Measurements from ENCODE around the gene CPT1B. TPM values are rescaled to one million over a fixed set of nuclear protein-coding genes. Genes with fewer than 3 reads are reported as not detected.

CPT1B gene
- total and polyA plus RNA-seq, 2 experiments from 2014 or later: 1.3 to 2.9 TPM

- DNase-seq: no peak
- Histone ChIP-seq H3K4me1 (ENCODE audit: insufficient read depth) (peaks cover 8% of the 10 kb centered on the region), H3K4me3 (no peak overlapping the region), H3K9me3 (ENCODE audit: low read depth) (no peaks in the 10 kb centered on the region), H4K20me1 (ENCODE audit: insufficient read depth) (no peaks in the 10 kb centered on the region), H3K4me2 (ENCODE audit: unreplicated experiment) (no peak overlapping the region), H3K9me2 (ENCODE audit: insufficient read depth) (no peaks in the 10 kb centered on the region), H2AFZ (no peak overlapping the region), H3K36me3 (ENCODE audit: low read depth) (no peaks in the 10 kb centered on the region), H3K9ac (no peak overlapping the region), H3F3A (ENCODE audit: insufficient read depth) (peaks cover 7% of the 10 kb centered on the region; the same call in 1 of the 2 replicates), H3K27me3 (replicated peaks; ENCODE audit: insufficient read depth) (no peaks in the 10 kb centered on the region), H3K27ac (no peak overlapping the region), H3K79me2 (ENCODE audit: insufficient read depth) (no peaks in the 10 kb centered on the region)
- TF ChIP-seq EZH2 (IDR thresholded peaks at IDR 0.05; ENCODE audit: insufficient read depth, poor library complexity, severe bottlenecking) (no peak), EZH2phosphoT487 (IDR thresholded peaks at IDR 0.05; ENCODE audit: insufficient read depth, low read depth) (no peak)
- in situ Hi-C loops (cut with MboI): no loop called here
- WGBS, 2 experiments (ENCODE audit: low coverage in 1 of 2, low lambda C conversion rate in 2 of 2, missing lambda C conversion rate in 2 of 2): 92 to 98% methylated on average over 16 to 27 of the region's 27 CpGs
Observed at GRCh38 chr22:50625568-50626313, 47.5 kb upstream of the CPT1B start.

DNA sequence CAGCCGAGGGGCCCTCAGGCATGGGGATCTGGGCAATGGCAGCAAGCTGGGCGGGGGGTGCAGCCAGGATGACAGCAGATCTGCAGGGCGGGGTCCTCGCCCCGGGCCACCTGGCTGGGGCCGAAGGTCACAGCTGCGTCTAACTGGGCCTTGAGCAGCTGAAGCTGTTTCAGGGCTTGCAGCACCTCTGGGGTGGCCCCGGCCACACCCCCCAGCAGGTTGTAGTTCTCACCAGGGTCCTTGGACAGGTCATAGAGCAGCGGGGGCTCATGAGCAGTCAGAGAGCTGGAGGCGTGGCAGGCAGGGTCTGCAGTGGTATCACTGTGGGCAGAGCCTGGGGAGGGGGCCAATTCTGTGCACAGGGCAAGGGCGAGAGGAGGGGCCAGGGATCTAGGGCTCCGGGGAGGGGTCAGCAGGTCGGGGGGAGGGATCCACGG lies 46.9 kb upstream of the CPT1B start:
- H3K4me1 ChIP-seq (ENCODE audit: insufficient read depth): peaks cover 8% of the 10 kb centered on the region
- no peak overlapping the region for H3K27ac ChIP-seq
- H3K79me2 ChIP-seq (ENCODE audit: insufficient read depth): no peaks in the 10 kb centered on the region
- H3K9me3 ChIP-seq (ENCODE audit: low read depth): no peaks in the 10 kb centered on the region
- H4K20me1 ChIP-seq (ENCODE audit: insufficient read depth): no peaks in the 10 kb centered on the region
- in situ Hi-C loops (cut with MboI): no loop called here
- H3K4me2 ChIP-seq (ENCODE audit: unreplicated experiment): no peak overlapping the region
- H3K27me3 ChIP-seq (replicated peaks; ENCODE audit: insufficient read depth): no peaks in the 10 kb centered on the region
- no peaks in the 10 kb centered on the region for H3K36me3 ChIP-seq (ENCODE audit: low read depth)
- TF ChIP-seq EZH2phosphoT487 (IDR thresholded peaks at IDR 0.05; ENCODE audit: insufficient read depth, low read depth) (no peak), EZH2 (IDR thresholded peaks at IDR 0.05; ENCODE audit: insufficient read depth, poor library complexity, severe bottlenecking) (no peak)
- H2AFZ ChIP-seq: no peak overlapping the region
- H3K9me2 ChIP-seq (ENCODE audit: insufficient read depth): no peaks in the 10 kb centered on the region
- DNase-seq: no peak
- H3F3A ChIP-seq (ENCODE audit: insufficient read depth): peaks cover 7% of the 10 kb centered on the region; the same call in 1 of the 2 replicates
- H3K9ac ChIP-seq: no peak overlapping the region
- WGBS, 2 experiments (ENCODE audit: low coverage in 1 of 2, low lambda C conversion rate in 2 of 2, missing lambda C conversion rate in 2 of 2): 82 to 89% methylated on average over 14 of the region's 14 CpGs
- no peak overlapping the region for H3K4me3 ChIP-seq

- in situ Hi-C loops (cut with MboI): no loop called here
- H2AFZ ChIP-seq: no peak overlapping the region
- H3K4me2 ChIP-seq (ENCODE audit: unreplicated experiment): no peak overlapping the region
- H3K4me3 ChIP-seq: no peak overlapping the region
- peaks cover 7% of the 10 kb centered on the region; the same call in 1 of the 2 replicates for H3F3A ChIP-seq (ENCODE audit: insufficient read depth)
- peaks cover 8% of the 10 kb centered on the region for H3K4me1 ChIP-seq (ENCODE audit: insufficient read depth)
- no peak for TF ChIP-seq EZH2 (IDR thresholded peaks at IDR 0.05; ENCODE audit: insufficient read depth, poor library complexity, severe bottlenecking)
- TF ChIP-seq EZH2phosphoT487 (IDR thresholded peaks at IDR 0.05; ENCODE audit: insufficient read depth, low read depth): no peak
- DNase-seq: no peak
- no peaks in the 10 kb centered on the region for H3K27me3 ChIP-seq (replicated peaks; ENCODE audit: insufficient read depth)
- no peaks in the 10 kb centered on the region for H3K79me2 ChIP-seq (ENCODE audit: insufficient read depth)
- WGBS, 2 experiments (ENCODE audit: low coverage in 1 of 2, low lambda C conversion rate in 2 of 2, missing lambda C conversion rate in 2 of 2): 76 to 78% methylated on average over 16 of the region's 16 CpGs
- no peaks in the 10 kb centered on the region for H3K9me2 ChIP-seq (ENCODE audit: insufficient read depth)
- no peak overlapping the region for H3K9ac ChIP-seq
- no peak overlapping the region for H3K27ac ChIP-seq
- H3K9me3 ChIP-seq (ENCODE audit: low read depth): no peaks in the 10 kb centered on the region
- no peaks in the 10 kb centered on the region for H4K20me1 ChIP-seq (ENCODE audit: insufficient read depth)
- no peaks in the 10 kb centered on the region for H3K36me3 ChIP-seq (ENCODE audit: low read depth)
Observed at GRCh38 chr22:50624347-50625130, 46.3 kb upstream of the CPT1B start.

DNA sequence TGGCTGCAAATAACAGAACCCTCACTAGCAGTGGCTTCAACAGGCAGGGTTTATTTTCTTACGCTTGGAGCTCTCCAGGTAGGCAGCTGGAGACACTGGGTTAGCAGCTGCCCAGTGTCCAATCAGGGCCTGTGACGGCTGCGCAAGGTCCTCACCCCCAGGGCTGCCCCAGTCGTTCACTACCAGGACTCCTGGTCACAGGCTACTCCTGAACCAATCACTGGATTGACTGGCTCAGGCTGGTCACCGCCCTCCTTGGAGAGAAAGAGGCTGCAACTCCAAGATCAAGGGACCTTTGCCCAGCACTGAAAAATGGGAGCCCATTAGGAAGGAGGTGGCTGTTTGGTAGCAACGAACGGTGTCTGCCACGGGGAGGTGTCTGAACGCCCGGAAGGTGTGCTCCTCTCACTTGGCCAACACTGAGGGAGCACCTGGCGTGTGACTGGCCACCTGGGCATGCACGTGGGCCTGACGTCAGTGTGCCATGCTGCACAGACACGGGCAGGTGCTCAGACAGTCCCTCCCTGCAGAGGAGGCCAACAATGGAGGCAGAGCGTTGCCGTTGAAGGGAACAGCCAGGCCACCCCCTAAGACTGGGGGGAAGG lies 44.6 kb upstream of the CPT1B start:
- Histone ChIP-seq H3K9ac (no peak overlapping the region), H2AFZ (no peak overlapping the region), H3K9me3 (ENCODE audit: low read depth) (no peaks in the 10 kb centered on the region), H3K79me2 (ENCODE audit: insufficient read depth) (no peaks in the 10 kb centered on the region), H3F3A (ENCODE audit: insufficient read depth) (peaks cover 7% of the 10 kb centered on the region; the same call in 1 of the 2 replicates), H3K27me3 (replicated peaks; ENCODE audit: insufficient read depth) (no peaks in the 10 kb centered on the region), H4K20me1 (ENCODE audit: insufficient read depth) (no peaks in the 10 kb centered on the region), H3K4me1 (ENCODE audit: insufficient read depth) (peaks cover 8% of the 10 kb centered on the region), H3K27ac (no peak overlapping the region), H3K4me3 (no peak overlapping the region), H3K36me3 (ENCODE audit: low read depth) (no peaks in the 10 kb centered on the region), H3K9me2 (ENCODE audit: insufficient read depth) (no peaks in the 10 kb centered on the region), H3K4me2 (ENCODE audit: unreplicated experiment) (no peak overlapping the region)
- DNase-seq: no peak
- 50 to 54% methylated on average over 16 of the region's 16 CpGs for WGBS, 2 experiments (ENCODE audit: low coverage in 1 of 2, low lambda C conversion rate in 2 of 2, missing lambda C conversion rate in 2 of 2)
- TF ChIP-seq EZH2phosphoT487 (IDR thresholded peaks at IDR 0.05; ENCODE audit: insufficient read depth, low read depth) (no peak), EZH2 (IDR thresholded peaks at IDR 0.05; ENCODE audit: insufficient read depth, poor library complexity, severe bottlenecking) (no peak)
- in situ Hi-C loops (cut with MboI): no loop called here
